Cardiac fibroblast (primary cell): ENCODE data around the gene RAPGEF3.
A peak's percentile ranks its signal among the peaks of the same experiment; 100 is the strongest.

Source experiments
- DNase-seq, 2 donors: peaks; one replicate each; pipeline versions ENCODE4 v3.0.0 to v3.0.0-alpha.2; 2010; ENCODE audit warnings: low read depth in 2 of 2
- H3K4me3 ChIP-seq, 2 donors: replicated peaks in 1 of 2; 1 replicate in 1 of 2; 2 replicates in 1 of 2; pipeline ENCODE4 v1.5.1; 2011; ENCODE audit warnings: low read depth in 2 of 2, low read length in 2 of 2, mild to moderate bottlenecking in 2 of 2, moderate library complexity in 1 of 2
- CTCF ChIP-seq: IDR thresholded peaks from one replicate; pipeline ENCODE4 v1.5.1; 2011; ENCODE audit warnings: low read depth, mild to moderate bottlenecking, low read length, inconsistent platforms

RAPGEF3 gene

GRCh38 chr12:47709671-47710070, 49.0 kb downstream of the RAPGEF3 start:
- no peak for DNase-seq
- H3K4me3 ChIP-seq, result no peak overlapping the region
- no peak for TF ChIP-seq CTCF

GRCh38 chr12:47709237-47709636, 49.4 kb downstream of the RAPGEF3 start:
- TF ChIP-seq CTCF, result no peak
- no peak overlapping the region for H3K4me3 ChIP-seq
- DNase-seq, result no peak

- no peak for DNase-seq
Observed at GRCh38 chr12:47707905-47708543, 50.7 kb downstream of the RAPGEF3 start.

GRCh38 chr12:47707355-47707754, 51.3 kb downstream of the RAPGEF3 start:
- no peak for DNase-seq
- TF ChIP-seq CTCF, result no peak
- H3K4me3 ChIP-seq, result no peak overlapping the region

More at GRCh38 chr12:47707905-47708543, 50.7 kb downstream of the RAPGEF3 start:
- no peak for TF ChIP-seq CTCF
- no peak overlapping the region for H3K4me3 ChIP-seq

GRCh38 chr12:47705566-47706425, 52.9 kb downstream of the RAPGEF3 start, which contains the start of gene RPAP3:
Gene RPAP3, minus strand, starts transcription at chr12:47706030. Its CDS starts 3,190 bp downstream, at chr12:47702840.
- H3K4me3 ChIP-seq, result peak within 1 kb of the TSS; percentile 86 to 87
- TF ChIP-seq CTCF, result peak; percentile 70
- DNase-seq, result peak; percentile 93

- peak in 1 of 2 donors; percentile 14 for DNase-seq
- no peak for TF ChIP-seq CTCF
Observed at GRCh38 chr12:47705229-47705565, 53.5 kb downstream of the RAPGEF3 start.

More at GRCh38 chr12:47705229-47705565, 53.5 kb downstream of the RAPGEF3 start:
- H3K4me3 ChIP-seq, result peak overlapping the region; percentile 86 to 87
